Measurements from ENCODE around the gene TPRG1.

The TPRG1 gene

DNA sequence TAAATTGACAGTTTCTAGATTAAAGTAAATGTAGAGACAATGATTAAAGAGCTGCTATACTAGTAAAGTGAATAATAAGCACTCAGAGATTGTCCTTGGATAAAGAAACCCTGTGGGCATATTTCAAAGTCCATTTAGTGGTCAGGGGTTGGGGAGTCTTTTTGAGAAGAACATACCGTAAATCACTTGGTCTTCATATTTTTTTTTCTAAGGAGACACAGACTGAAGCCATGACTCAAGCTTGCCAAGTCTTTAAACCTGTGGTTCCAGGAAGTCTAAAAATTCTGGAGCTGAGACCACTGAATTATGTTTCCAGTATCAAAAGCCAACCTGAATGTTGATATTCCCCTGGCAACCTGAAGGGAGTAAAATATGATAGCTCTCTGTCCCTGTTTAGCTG, 171.0 kb downstream of the TPRG1 start:
- H3K27ac ChIP-seq: no peak overlapping the region
- TF ChIP-seq, protein P1, sequence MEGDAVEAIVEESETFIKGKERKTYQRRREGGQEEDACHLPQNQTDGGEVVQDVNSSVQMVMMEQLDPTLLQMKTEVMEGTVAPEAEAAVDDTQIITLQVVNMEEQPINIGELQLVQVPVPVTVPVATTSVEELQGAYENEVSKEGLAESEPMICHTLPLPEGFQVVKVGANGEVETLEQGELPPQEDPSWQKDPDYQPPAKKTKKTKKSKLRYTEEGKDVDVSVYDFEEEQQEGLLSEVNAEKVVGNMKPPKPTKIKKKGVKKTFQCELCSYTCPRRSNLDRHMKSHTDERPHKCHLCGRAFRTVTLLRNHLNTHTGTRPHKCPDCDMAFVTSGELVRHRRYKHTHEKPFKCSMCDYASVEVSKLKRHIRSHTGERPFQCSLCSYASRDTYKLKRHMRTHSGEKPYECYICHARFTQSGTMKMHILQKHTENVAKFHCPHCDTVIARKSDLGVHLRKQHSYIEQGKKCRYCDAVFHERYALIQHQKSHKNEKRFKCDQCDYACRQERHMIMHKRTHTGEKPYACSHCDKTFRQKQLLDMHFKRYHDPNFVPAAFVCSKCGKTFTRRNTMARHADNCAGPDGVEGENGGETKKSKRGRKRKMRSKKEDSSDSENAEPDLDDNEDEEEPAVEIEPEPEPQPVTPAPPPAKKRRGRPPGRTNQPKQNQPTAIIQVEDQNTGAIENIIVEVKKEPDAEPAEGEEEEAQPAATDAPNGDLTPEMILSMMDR (conservative IDR thresholded peaks at IDR 0.05): no peak
- TF ChIP-seq ZFX (IDR thresholded peaks at IDR 0.05): no peak

DNA sequence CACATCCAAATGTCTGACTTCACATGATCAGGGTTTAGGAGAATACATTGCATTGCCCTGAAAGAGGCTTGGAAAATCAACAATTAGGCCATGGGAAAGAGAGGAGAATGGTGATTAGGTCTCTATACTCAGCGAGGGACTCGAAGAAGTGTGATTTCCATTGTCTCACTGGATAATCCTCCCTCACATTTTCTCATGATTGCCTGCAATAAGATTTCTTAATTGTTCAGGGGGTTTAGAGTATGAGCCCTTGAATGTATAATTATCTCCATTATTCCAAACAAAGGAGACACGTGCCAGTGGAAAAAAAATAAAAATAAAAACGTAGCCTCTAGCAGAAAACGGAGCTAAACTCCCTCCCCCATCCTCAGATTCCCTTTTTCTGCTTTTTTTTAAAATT, 173.2 kb downstream of the TPRG1 start:
- no peak for TF ChIP-seq ZFX (IDR thresholded peaks at IDR 0.05)
- TF ChIP-seq, protein P1 (conservative IDR thresholded peaks at IDR 0.05): no peak
- H3K27ac ChIP-seq: no peak overlapping the region

DNA sequence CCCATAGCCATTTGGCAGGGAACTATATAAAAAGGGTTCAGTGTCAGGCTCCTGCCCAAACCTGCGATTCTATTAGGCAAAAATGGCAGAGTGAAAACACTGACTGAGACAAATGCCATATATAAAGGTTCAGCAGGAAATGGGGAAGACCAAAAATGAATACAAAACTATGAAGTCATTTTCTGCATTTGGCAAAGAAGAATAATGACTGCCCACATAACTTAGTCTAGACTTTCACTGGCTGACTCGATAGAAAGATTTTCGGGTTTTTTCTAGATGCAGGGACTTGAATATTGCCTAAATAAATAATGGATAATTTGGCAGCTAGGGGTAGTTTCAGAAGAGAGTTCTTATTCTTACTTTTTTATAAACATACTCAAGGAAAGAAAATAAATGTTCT, 178.0 kb downstream of the TPRG1 start:
- TF ChIP-seq, protein P1 (conservative IDR thresholded peaks at IDR 0.05): no peak
- TF ChIP-seq ZFX (IDR thresholded peaks at IDR 0.05): no peak
- H3K27ac ChIP-seq: no peak overlapping the region

DNA sequence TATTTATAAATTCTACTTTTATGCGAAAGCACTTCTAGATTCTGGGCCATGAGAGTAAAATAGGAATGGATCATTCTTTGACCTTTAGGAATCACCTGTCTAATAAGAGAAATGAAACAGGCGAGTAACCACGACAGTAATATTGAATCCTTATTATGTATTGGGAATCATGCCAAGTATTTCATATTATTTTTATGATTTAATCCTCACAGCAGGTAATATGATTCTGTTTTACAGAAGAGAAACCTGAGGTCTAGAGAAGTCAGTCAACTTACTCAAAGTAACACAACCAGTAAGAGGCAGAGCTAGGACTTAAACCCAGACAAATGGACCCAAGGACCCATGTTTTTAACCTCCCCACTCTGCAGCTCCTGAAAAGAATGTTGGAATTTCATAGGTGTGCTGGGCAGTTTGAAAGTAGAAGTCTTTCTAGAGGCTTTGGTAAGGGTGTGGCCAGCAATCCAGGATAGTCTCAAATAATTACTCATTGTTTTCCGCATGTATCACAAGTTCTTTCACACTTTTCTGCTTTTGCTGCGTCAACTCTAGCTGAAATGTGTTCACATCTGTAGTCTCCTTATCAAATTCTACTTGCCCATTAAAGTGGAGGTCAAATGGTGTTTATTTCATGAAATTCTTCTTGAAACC, 181.7 kb downstream of the TPRG1 start:
- TF ChIP-seq, protein P1 (conservative IDR thresholded peaks at IDR 0.05): no peak
- TF ChIP-seq ZFX (IDR thresholded peaks at IDR 0.05): no peak
- H3K27ac ChIP-seq: no peak overlapping the region

DNA sequence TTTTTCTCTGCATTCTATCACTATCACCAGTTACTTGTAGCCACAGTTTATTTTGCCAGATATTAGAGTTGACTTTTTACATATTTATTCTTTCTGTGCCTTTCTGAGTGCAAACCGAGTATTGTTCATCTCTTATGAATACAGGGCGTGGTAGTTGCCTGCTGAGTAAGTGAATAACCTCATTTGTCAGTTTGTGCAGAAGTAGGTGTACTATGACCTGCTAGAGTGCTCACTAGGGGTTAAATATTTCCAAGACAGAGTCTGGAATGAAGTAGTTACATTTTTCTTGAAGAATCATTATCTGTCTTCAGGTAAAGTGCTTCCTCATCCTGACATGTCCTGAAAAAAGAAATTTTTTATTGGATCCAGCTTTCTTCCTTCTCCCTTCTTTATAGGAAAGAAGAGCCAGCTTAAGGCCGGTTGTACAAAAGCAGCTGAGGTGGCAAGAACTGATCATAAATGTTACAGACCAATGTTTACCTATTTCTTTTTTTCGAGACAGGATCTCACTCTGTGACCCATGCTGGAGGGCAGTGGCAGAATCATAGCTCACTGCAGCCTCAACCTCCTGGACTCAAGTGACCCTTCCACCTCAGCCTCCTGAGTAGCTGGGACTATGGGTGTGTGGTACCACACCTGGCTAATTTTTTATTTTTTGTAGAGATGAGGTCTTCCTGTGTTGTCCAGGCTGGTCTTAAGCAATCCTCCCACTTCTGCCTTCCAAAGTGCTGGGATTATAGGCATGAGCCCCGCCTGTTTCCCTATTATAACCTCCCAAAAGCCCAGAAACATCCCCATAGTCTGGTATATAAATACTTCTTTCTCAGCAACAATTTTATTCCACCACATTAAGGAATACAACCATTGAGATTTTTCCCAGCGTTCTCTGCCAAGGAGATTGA, 182.5 kb downstream of the TPRG1 start:
- TF ChIP-seq, protein P1 (conservative IDR thresholded peaks at IDR 0.05): no peak
- TF ChIP-seq ZFX (IDR thresholded peaks at IDR 0.05): no peak
- H3K27ac ChIP-seq: no peak overlapping the region

DNA sequence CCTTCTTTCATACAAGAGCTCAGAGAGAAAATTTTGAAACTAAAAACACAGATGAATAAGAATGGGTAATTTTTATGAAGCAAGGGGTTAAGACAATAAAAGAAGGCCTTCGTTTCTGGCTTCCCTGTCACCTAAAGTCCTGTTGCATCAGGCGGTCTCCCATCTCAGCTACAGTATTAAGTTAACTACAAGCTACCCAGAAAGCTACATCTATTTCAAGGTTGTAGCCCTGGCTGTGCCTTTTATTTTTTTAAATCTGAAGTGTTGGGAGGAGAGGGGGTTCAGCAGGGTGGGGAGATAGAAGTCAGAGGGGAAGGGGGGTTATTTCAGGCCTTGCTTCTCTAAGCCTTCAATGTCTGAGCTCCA, 183.3 kb downstream of the TPRG1 start:
- TF ChIP-seq, protein P1 (conservative IDR thresholded peaks at IDR 0.05): no peak
- TF ChIP-seq ZFX (IDR thresholded peaks at IDR 0.05): no peak
- H3K27ac ChIP-seq: no peak overlapping the region

DNA sequence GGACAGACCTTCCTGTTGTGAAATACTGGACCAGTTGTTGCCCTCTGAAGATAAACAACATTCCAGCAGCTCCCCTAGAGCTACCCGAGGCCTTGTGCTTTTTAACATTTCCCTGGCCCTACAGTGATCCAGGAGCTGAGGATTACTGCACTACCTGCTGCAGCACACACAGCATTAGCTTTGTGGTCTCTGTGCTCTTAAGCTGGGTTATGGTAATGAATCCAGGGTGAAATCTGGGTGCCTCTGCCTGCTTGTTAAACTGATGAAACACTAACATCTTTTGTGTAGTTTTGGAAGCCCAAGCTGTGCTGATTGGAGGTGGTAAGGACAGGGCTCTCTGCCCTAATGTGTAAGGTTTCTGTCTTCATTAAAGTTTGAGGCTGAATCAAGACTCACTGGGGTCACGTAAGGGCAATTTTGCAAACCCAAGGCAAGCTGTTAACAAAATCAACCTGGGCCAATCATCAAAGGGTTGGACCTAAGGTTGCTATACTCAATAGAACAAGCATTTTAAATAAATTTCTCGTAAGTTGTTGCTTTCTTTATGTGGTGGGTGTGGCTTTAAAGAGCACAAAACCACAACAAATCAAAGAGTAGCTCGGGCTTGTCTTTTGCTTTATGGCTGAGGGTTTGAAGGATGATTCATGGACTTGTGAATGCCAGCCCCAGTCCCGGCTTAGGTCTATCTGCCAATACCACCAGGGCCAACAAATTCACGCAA, 183.9 kb downstream of the TPRG1 start:
- no peak overlapping the region for H3K27ac ChIP-seq
- TF ChIP-seq ZFX (IDR thresholded peaks at IDR 0.05): no peak
- TF ChIP-seq, protein P1 (conservative IDR thresholded peaks at IDR 0.05): no peak
